HG02571 (cell line): ENCODE data around the gene KHDRBS1.
"Not testable (repeated sequence)": the region's sequence is repeated elsewhere in the genome, so short reads cannot be mapped to it uniquely, and the experiment has no call there.

ENCODE experiments used
- ATAC-seq: cut with Tn5 transposase; IDR thresholded peaks from one replicate; pipeline ENCODE4 v1.9.1; 2021; ENCODE audit warnings: mild to moderate bottlenecking, moderate library complexity; ENCODE audit not compliant: unreplicated experiment

KHDRBS1 gene

DNA sequence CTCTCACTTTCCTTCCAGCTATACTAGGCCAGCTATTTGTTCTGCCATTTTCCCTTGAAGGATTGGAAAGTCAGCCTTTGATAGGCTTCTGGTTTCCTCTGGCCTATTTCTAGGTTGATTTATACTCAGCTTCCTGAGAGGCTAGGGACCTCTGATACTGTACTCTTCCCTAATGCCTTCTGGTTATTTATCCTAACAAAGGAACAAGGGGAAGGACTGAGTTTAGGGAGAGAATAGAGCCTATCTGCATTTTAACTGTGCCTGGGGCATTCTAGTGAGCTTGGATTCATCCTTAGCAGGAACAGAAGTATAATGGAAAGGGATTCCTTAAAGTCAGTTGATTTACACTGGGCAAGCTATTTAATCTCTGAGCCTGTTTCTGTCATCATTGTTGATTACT, 47.2 kb downstream of the KHDRBS1 start:
- no peak for ATAC-seq

DNA sequence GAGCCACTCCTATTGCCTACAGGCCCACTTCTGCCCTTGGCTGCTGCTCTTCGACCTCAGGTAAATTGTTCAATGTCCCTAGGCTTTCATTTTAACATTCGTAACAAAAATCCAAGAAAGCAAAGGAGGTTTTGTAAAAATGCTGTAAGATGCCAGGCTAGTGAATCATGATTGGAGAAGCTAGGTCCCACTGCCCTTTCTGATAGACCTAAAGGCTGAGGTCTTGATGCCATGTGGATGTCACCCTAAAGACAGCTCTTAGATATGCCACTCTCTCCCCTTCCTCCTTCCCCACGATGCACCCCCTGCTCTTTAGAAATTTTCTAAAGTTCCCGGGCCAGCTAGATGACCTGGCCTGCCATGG, 49.2 kb downstream of the KHDRBS1 start:
- no peak for ATAC-seq

DNA sequence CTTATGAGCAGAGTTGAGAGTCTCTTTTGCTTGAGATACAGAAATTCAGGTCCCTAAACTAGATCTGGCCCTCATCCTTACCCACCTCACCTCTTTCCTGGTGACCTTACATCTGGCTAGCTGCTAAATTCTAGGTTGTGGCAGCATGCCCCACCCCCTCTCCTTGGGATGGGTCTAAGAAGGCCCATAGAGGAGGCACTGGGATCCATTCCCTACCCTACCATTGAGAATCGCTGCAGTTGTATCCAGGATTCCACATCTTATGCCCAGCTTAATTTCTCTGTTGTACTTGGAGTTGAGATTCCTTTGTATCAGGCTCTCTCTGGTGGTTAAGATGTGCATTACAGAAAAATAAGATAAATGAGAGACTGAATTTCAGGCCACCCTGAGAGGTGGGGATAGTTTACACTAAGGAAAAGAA, 49.6 kb downstream of the KHDRBS1 start:
- no peak for ATAC-seq

DNA sequence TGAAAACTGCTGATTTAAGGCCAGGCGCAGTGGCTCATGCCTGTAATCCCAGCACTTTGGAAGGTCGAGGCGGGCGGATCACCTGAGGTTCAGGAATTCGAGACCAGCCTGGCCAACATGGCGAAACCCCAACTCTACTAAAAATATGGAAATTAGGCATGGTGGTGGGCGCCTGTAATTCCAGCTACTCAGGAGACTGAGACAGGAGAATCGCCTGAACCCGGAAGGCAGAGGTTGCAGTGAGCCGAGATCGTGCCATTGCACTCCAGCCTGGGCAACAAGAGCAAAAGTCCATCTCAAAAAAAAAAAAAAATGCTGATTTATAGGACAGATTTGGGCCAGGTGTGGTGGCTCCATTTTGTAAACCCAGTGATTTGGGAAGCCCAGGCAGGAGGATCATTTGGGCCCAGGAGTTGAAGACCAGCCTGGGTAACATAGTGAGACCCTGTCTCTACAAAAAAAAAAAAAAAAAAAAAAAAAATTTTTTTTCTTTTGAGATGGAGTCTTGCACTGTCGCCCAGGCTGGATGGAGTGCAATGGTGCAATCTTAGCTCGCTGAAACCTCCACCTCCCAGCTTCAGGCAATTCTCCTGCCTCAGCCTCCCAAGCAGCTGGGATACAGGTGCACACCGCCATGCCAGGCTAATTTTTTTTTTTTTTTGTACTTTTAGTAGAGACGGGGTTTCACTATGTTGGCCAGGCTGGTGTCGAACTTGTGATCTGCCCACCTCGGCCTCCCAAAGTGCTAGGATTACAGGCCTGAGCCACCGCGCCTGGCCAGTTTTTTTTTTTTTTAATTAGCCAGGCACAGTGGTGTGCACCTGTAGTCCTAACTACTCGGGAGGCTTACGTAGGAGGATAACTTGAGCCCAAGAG, 52.2 kb downstream of the KHDRBS1 start:
- ATAC-seq: not testable (repeated sequence)

DNA sequence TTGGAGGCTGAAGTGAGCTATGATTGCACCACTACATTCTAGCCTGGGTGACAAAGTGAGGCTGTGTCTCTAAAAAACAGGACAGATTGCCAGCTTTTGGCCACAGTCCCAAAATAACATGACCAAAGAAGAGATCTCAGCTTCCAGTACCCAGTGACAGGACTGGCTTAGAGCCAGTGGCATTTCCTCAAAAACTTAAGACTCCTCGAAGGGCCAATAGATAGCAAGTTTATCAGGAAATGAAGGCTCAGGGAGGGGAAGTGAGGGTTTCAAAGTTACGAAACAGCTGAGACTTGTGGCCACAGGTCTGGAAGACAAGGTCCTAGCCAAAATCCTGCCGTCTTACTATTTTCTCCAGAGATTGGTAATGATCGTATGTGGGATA, 52.8 kb downstream of the KHDRBS1 start:
- ATAC-seq: no peak

DNA sequence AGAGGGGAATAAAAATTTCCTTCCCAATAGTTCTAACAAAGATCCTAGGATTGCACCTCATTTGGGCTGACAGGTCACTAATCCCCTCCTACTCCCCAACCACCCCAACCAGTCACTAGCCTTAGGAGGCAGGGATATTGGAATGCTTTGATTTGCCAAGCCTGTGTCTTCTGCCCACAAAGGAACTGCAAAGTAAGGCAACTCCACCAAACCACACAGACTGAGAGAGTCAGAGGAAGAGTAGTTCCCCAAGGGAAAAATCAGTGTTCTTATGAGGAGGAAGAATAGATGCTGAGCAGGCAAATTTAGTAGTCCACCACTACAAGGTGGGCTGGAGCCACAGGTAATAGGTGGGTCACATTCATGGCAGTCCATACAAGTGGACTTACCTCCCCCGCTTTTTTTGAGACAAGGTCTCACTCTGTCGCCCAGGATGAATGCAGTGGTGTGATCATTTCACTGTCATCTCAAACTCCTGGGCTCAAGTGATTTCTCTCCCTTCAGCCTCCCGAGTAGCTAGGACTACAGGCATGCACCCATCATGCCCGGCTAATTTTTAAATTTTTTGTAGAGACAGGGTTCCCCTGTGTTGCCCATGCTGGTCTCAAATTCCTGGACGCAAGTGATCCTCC, 55.4 kb downstream of the KHDRBS1 start:
- no peak for ATAC-seq

DNA sequence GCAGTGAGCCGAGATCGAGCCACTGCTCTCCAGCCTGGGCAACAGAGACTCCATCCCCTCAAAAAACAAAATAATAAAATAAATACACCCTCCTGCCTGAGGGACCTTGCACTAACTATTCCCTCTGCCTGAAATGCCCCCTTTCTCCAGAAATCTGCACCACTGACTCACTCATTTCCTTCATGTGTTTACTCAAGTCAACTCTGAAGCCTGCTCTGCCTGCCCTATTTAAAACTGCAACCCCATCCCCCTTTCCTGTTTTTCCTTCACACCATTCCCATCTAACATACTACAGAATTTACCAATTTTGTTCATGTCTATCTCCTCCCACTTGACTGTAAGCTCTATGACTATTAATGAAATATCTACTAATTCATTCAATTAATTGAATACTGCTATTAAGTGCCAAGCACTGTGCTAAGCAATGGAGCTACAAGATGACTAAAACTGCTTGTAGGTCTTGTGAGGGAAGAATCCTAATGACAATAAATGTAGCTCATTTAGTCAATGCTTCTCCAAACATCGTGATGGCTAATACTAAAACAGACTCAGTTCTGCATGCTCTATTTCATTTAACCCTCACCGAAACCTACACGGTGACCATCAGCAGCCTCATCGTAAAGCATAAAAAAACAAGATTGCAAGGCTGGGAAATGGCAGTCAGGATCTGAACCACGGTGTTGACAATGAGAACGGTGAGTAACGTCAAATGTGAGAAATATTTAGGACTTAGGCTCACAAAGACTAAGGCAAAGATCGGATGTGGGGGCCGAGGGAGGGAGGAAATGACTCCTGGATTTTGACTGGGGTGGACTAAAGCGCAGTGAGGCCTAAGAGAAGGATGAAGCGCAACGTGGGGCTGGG, 58.3 kb downstream of the KHDRBS1 start:
- ATAC-seq: no peak

DNA sequence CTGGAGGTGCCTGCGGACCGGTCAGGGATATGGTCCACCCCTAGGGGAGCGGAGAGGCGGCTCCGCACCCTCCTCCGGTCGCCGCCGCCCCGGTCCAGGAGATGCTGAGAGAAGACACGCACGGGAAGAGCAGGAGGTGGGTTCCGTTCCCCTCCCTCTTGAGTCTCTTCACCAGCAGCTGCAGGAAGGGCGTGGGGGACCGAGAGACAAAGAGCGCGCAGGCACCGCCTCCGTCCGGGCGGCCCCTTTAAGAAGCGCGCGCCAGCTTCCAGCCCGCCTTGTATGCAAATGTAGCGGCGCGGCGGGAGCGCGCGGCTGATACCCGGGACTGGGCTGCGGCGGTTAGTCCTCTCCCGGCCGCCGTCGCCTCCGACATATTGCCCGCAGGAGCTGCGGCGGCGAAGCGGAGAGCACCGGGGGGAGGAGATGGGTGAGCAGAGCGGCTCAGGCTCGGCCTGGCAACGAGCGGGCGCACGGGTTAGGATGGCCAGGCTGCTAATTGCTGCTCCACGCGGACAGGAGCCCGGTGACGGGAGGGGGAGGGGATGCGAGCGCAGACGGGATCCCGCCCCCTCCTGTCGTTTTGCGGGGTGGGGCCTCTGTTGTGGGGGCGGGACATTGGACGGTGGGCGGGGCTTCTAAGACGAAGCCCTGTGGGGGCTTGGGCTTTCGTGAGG, 59.1 kb downstream of the KHDRBS1 start, which contains the start of gene TMEM39B:
TSS of gene TMEM39B (plus strand) at position 318 of the 677 bp plus-strand sequence. CDS start at position 427, 109 bp downstream.
- ATAC-seq: peak; percentile 77

DNA sequence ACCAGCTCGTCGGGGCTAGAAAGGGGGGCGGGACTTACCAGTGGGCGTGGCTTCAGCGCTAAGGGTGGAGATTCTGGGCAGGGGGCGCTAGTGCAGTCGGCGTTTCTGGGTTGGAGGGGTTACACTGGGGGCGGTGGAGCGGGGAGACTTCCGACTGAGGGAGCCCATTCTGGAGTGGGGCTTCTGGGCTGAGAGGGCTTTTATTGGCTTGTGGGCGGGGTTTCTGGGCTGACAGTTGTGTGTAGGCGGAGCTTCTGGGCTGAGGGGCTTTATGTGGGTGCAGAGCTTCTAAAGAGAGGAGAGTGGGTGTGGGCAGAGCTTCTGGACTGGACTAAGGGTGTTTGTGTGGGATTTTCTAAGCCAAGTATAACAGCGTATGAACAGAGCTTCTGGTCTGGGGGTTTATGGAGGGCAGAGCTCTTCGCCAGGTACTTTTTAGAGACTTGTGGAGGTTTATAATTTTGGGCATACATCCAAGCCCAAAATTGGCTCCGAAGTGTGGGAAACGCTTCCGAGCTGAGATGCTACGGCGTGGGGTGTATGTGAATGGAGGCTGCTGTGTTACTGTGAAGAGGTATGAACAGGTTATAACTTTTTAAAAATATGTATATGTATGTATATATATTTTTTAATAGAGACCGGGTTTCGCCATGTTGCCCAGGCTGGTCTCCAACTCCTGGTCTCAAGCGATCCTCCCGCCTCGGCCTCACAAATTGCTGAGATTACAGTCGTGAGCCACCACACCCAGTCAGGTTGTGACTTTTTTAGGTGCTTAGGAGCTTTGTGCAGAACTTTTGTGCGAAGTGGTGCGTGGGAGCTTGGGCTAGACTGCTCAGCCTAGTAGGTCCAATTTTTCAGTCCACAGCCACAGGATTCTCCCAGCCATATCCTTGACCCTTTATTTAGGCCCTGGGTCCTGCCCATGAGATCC, 59.9 kb downstream of the KHDRBS1 start:
- ATAC-seq: no peak

DNA sequence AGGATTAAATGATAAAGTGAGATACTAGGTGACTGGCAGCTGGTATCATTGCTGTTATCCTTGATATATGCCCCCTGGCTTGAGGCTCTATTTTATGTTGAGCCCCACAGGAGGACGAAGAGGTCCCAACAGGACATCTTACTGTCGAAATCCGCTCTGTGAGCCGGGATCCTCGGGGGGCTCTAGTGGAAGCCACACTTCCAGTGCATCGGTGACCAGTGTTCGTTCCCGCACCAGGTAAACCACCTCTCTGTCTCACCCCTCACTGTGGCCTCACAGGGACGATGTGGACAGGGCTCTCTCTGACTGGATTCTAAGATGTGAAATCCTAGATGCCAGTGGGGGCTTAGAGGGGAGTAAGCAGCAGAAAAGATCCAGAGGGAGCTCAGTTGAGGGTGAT, 61.2 kb downstream of the KHDRBS1 start:
- no peak for ATAC-seq

DNA sequence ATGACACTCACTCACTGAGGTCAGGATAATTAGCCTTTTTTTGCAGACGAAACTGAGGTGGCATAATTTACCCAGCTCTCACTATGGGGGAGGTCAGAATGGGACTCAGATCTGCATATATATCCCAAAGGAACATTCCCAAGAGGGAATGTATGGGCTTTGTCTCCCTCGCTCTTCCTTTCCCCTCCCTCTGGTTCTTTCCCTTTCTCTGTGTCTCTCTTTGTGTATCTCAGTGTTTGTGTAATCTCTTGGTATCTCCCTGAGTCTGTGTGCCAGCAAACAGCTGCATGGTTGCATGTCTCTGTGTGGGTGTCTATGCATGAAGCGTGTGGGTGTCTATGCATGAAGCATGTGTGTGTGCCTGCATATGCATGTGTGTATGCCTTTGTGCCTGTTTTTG, 63.8 kb downstream of the KHDRBS1 start:
- no peak for ATAC-seq

DNA sequence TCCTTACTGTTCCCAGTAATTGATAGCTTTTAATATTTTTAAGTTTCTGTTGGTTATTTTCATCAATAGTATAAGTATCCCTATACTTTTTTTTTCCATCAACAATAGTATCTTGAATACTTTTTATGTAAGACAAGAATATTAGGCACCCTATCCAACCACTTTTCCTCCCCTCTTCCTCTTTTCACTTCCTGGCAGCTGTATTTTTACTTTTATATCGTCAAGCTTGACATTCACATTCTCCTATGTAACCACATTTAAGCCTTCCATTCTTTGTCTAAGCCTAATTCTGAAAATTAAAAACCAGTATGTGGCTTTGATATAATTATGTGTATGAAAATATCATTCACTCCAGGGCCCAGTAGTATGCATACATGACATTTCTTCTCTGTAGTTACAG, 68.4 kb downstream of the KHDRBS1 start:
- ATAC-seq: no peak

DNA sequence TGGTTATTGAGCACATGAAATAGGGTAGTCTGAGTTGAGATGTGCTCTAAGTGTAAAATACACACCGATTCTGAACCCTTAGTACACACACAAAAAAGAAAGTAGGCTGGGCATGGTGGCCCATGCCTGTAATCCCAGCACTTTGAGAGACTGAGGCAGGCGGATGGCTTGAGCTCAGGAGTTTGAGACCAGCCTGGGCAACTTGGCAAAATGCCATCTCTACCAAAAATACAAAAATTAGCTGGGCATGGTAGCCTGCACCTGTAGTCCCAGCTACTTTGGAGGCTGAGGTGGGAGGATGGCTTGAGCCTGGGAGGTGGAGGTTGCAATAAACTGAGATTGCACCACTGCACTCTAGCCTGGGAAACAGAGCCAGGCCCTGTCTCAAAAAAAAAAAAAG, 72.7 kb downstream of the KHDRBS1 start:
- not testable (repeated sequence) for ATAC-seq

DNA sequence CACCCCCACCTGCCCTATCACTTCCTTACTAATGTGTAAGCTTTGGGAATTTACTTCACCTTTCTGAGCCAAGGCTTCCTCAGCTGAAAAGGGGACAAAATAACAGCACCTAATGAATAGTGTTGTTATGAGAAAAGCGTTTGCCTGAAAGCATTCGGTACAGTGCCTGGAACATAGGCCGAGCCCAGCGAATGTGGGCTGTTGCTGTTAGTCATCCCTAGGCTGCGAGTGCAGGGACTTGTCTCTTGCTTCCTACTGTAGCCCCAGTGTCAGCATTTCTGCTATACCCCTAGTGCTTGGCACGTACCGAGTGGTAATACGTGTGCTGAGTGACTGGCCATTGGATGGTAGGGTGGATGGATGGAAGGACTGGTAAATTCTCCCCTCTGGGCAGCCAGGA, 77.5 kb downstream of the KHDRBS1 start:
- no peak for ATAC-seq

DNA sequence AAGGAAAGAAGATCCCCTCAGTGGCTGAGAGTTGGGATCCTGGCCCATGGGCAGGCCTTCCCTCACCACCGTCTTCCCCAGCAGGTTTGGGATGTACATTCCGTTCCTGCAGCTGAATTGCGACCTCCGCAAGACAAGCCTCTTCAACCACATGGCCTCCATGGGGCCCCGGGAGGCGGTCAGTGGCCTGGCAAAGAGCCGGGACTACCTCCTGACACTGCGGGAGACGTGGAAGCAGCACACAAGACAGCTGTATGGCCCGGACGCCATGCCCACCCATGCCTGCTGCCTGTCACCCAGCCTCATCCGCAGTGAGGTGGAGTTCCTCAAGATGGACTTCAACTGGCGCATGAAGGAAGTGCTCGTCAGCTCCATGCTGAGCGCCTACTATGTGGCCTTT, 77.9 kb downstream of the KHDRBS1 start:
- ATAC-seq: no peak
